ENCODE data around the gene TBX2. TPM values are rescaled to one million over a fixed set of nuclear protein-coding genes. Genes with fewer than 3 reads are reported as not detected.
A peak's percentile ranks its signal among the peaks of the same experiment; 100 is the strongest.

TBX2 gene
- total and polyA plus RNA-seq, 2 of the 13 experiments (the other 11 are each of a cell fraction or from before 2014, with no cell fraction given): 2.8 to 15.3 TPM

DNA sequence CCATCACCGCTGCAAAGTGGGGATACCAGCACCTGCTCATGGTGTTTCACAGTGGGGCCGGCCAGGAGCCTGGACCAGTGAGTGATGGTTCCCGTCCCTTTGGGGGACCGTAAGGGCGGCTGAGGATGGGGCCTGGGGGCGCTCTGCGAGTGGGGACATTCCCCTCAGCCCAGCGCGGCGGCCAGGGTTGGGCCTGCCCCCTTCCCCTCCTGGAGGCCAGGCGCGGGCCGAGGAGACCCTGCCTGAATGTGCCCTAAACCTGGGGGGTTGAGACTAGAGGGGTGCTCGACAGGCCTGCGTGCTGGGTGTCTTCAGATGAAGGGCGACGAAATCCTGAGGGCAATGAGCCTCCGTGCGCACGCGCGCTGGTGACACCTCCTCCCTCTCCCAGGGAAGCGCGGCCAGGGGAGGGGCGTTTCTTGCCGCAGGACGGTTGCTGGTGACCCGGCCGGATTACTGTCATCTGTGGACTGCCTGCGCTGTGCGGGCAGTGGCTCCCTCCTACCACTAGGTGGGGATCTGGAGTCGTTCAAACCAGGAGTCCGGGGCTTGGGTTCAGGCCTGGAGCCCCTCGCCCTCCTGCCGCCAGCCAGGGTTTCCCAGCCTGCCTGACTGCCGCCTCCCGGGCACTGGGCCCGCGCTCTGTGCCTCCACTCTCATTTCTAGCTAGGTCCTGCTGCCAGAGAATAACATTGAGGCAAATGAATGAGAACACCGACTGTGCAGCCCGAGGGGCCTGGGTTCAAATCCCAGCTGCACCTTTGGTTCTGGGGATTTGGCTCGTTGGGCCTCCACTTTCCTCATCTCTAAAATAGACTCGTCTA is 17.1 kb downstream of the TBX2 start (continued):
- no peak for TF ChIP-seq FOXJ3 (CRISPR knock-in tag; IDR thresholded peaks at IDR 0.05; ENCODE audit: borderline replicate concordance)
- TF ChIP-seq SIX1 (CRISPR knock-in tag; IDR thresholded peaks at IDR 0.05; ENCODE audit: borderline replicate concordance): no peak
- no peak for TF ChIP-seq PPARG (CRISPR knock-in tag; conservative IDR thresholded peaks at IDR 0.05)
- TF ChIP-seq RARG (CRISPR knock-in tag; IDR thresholded peaks at IDR 0.05; ENCODE audit: low read depth): no peak
- TF ChIP-seq SOX13 (IDR thresholded peaks at IDR 0.05): no peak
- TF ChIP-seq SOX13 (CRISPR knock-in tag; conservative IDR thresholded peaks at IDR 0.05 in 1 of 2, IDR thresholded peaks at IDR 0.05 in 1 of 2): peak in 1 of 2 experiments; percentile 28; a peak in 1 of 4 replicates
- no peak; the same call in 1 of the 2 replicates for TF ChIP-seq ZNF564 (CRISPR knock-in tag; IDR thresholded peaks at IDR 0.05)
- no peak for TF ChIP-seq ZC3H13 (CRISPR knock-in tag; IDR thresholded peaks at IDR 0.05)
- no peak for TF ChIP-seq ZNF17 (CRISPR knock-in tag; IDR thresholded peaks at IDR 0.05)
- TF ChIP-seq, protein P1, sequence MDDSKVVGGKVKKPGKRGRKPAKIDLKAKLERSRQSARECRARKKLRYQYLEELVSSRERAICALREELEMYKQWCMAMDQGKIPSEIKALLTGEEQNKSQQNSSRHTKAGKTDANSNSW (CRISPR knock-in tag; IDR thresholded peaks at IDR 0.05; ENCODE audit: borderline replicate concordance): no peak
- TF ChIP-seq TBX2 (CRISPR knock-in tag; IDR thresholded peaks at IDR 0.05; ENCODE audit: borderline replicate concordance): peak; percentile 49; the same call in 1 of the 2 replicates
- peak; percentile 19; the same call in 1 of the 2 replicates for TF ChIP-seq ZNF563 (CRISPR knock-in tag; IDR thresholded peaks at IDR 0.05)
- no peak for TF ChIP-seq SRSF1 (optimal IDR thresholded peaks at IDR 0.05; ENCODE audit: low read depth, low read length)
- TF ChIP-seq, protein P2, sequence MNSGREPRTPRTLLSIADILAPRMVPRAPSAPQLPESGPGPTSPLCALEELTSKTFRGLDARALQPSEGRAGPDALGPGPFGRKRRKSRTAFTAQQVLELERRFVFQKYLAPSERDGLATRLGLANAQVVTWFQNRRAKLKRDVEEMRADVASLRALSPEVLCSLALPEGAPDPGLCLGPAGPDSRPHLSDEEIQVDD (CRISPR knock-in tag; IDR thresholded peaks at IDR 0.05; ENCODE audit: borderline replicate concordance): peak; percentile 47; the same call in 1 of the 2 replicates
- TF ChIP-seq, protein P3, sequence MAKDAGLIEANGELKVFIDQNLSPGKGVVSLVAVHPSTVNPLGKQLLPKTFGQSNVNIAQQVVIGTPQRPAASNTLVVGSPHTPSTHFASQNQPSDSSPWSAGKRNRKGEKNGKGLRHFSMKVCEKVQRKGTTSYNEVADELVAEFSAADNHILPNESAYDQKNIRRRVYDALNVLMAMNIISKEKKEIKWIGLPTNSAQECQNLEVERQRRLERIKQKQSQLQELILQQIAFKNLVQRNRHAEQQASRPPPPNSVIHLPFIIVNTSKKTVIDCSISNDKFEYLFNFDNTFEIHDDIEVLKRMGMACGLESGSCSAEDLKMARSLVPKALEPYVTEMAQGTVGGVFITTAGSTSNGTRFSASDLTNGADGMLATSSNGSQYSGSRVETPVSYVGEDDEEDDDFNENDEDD (CRISPR knock-in tag; IDR thresholded peaks at IDR 0.05; ENCODE audit: borderline replicate concordance): no peak
- TF ChIP-seq, protein P4, sequence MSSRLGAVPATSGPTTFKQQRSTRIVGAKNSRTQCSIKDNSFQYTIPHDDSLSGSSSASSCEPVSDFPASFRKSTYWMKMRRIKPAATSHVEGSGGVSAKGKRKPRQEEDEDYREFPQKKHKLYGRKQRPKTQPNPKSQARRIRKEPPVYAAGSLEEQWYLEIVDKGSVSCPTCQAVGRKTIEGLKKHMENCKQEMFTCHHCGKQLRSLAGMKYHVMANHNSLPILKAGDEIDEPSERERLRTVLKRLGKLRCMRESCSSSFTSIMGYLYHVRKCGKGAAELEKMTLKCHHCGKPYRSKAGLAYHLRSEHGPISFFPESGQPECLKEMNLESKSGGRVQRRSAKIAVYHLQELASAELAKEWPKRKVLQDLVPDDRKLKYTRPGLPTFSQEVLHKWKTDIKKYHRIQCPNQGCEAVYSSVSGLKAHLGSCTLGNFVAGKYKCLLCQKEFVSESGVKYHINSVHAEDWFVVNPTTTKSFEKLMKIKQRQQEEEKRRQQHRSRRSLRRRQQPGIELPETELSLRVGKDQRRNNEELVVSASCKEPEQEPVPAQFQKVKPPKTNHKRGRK (CRISPR knock-in tag; IDR thresholded peaks at IDR 0.05): no peak
- TF ChIP-seq, protein P5, sequence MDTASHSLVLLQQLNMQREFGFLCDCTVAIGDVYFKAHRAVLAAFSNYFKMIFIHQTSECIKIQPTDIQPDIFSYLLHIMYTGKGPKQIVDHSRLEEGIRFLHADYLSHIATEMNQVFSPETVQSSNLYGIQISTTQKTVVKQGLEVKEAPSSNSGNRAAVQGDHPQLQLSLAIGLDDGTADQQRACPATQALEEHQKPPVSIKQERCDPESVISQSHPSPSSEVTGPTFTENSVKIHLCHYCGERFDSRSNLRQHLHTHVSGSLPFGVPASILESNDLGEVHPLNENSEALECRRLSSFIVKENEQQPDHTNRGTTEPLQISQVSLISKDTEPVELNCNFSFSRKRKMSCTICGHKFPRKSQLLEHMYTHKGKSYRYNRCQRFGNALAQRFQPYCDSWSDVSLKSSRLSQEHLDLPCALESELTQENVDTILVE (CRISPR knock-in tag; IDR thresholded peaks at IDR 0.05): no peak
- TF ChIP-seq, protein P6, sequence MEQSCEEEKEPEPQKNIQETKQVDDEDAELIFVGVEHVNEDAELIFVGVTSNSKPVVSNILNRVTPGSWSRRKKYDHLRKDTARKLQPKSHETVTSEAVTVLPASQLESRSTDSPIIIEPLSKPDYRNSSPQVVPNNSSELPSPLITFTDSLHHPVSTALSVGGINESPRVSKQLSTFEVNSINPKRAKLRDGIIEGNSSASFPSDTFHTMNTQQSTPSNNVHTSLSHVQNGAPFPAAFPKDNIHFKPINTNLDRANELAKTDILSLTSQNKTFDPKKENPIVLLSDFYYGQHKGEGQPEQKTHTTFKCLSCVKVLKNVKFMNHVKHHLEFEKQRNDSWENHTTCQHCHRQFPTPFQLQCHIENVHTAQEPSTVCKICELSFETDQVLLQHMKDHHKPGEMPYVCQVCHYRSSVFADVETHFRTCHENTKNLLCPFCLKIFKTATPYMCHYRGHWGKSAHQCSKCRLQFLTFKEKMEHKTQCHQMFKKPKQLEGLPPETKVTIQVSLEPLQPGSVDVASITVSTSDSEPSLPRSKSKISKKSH (CRISPR knock-in tag; IDR thresholded peaks at IDR 0.05; ENCODE audit: borderline replicate concordance): peak; percentile 64; the same call in 1 of the 2 replicates
- TF ChIP-seq, protein P7, sequence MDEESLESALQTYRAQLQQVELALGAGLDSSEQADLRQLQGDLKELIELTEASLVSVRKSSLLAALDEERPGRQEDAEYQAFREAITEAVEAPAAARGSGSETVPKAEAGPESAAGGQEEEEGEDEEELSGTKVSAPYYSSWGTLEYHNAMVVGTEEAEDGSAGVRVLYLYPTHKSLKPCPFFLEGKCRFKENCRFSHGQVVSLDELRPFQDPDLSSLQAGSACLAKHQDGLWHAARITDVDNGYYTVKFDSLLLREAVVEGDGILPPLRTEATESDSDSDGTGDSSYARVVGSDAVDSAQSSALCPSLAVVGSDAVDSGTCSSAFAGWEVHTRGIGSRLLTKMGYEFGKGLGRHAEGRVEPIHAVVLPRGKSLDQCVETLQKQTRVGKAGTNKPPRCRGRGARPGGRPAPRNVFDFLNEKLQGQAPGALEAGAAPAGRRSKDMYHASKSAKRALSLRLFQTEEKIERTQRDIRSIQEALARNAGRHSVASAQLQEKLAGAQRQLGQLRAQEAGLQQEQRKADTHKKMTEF (CRISPR knock-in tag; IDR thresholded peaks at IDR 0.05): peak; percentile 67; the same call in 1 of the 2 replicates
- TF ChIP-seq SMYD3 (CRISPR knock-in tag; IDR thresholded peaks at IDR 0.05): no peak; the same call in 1 of the 2 replicates
